ENCODE measurements around the gene BPIFB2.
"Not testable (repeated sequence)": the region's sequence is repeated elsewhere in the genome, so short reads cannot be mapped to it uniquely, and the experiment has no call there.

The BPIFB2 gene

DNA sequence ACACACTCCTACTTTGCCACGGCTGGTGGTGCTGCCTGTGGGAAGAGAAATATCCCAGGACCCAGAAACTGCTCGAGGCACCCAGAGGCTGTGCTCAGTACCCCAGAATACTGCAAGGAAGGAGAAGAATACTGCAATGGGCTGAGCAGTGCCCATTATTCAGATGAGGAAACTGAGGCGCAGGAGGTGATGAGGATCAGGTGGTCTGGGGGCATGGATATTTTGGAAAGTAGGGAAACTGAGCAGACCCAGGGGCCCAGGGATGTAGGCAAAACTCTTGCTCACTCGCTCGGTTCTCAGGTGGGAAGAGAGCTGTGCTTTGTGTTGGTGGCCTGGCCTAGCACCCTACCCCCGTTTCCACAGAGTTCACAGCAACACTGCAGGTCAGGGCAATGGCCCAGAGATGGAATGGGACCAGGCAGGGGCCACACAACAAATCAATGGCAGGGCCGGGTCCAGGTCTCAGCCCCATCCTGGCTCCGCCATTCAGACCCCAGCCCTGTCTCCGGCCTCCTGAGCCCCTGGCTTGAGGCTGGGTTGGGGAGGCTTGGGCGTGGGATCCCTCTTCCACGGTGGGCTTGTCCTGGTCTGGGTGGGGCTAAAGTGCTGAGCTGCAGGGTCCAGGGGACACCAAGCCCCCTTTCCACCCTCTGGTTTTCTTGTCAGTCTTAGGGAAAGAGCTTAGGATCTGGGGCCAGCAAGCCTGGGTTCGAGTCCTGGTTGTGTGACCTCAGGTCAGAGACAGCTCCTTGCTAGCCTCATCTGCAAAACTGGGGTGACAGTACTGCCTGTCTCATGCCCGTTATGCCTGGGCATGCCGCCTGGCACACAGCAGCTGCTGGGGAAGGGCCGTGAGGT lies 37.2 kb upstream of the BPIFB2 start:
- no peak for DNase-seq (ENCODE audit: low read depth in 2 of 2)

DNA sequence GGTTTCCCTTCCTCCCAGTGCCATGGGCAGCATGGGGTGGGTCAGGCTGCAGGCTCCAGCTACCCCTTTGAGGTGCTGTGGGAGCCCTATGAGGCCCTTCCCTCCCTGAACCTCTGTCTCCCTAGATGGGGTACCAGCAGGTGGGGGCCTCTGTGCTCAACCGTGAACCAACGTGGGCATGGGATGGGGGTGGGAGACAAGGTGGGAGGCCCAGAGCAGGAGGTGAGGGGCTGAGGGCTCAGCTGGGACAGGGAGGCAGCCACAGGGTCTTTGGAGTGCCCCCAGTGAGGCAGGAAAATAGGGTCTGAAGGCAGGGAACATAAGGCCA lies 36.6 kb upstream of the BPIFB2 start:
- no peak for DNase-seq (ENCODE audit: low read depth in 2 of 2)

DNA sequence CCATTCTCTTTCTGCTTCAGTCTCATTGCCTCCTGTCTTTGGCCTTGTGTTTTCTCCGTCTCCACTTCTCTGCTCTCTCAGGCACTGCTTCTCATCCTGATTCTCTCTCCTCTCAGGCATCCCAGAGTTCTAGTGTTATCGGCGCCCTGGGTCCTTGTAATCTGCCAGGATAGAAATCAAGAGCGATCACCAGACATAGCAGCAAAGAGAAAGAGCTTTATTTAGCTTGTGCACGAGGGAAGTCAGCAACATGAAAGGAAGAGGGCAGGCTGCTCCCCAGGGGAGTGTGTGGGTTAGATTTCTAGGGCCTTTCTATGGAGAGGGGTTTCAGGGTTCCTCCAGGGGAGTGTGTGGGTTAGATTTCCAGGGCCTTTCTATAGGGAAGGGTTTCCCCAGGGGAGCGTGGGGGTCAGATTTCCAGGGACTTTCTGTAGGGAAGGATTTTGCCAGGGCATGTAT lies 35.8 kb upstream of the BPIFB2 start:
- DNase-seq (ENCODE audit: low read depth in 2 of 2): no peak

DNA sequence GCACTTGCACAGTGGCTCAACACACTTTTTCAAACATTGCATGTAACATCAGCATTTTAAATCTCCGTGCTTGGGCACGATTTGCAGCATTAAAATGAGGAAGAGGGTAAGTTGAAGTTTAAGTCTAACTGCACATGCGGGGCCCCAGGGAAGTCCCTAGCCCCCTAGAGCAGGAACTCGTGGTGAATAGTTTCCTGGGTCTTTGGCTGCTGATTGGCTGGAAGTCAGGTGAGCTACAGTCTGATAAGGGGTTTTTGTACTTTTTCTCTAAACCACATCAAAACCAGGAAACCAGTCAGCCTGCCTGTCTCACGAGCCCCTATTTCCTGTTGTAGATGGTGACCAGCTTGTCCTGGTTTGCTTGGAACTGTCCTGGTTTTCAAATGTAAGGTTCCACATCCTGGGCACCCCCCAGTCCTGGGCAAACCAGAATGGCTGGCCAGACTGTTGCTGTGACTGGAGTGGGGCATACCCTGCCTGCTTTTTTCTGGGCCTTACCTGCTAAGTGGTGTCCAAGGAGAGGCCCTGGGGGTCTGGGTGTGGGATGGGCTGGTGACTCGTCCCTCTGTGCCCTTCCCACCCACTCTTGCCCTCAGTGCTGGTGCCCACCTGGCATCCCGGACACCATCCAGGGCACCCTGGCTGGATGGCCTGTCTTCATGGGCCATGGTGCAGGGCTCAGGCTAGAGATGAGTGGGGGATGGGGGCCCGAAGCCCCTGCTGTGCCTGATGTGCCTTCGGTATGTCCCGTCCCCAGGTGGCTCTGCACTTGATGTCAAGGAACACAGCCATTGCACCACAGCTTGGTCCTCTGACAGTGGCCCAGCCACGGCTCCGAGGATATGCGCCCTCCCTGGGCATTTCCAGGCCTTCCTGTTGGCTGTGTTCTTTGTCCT lies 35.1 kb upstream of the BPIFB2 start:
- peak; percentile 64 to 68 for DNase-seq (ENCODE audit: low read depth in 2 of 2)

DNA sequence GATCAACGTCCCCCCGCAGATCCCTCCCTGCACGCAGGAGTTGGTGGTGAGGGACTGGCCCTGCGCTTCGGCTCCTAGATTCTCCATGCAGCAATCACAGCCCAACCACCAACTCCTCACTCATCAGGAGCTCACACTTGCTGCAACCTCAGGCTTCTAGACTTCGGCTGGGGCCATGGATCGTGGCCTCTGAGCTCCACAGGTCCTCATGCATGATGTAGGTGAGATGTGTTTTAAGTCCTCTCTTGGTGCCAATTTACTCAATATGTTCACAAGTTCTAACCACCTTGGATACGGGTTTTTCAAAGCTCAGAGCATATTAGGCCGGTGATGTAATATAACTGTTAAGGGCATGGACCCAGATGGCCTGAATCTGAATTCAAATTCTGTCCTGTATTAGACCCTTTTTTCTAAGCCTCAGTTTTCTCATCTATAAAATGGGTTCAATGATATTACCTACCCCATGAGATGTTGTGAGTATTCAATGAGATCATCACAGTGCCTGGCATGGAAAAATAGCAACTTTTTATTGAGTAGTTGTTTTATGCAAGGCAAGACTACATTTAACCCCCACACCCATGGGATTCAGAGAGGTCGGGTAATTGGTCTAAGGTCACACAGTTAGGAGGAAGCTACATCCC lies 34.3 kb upstream of the BPIFB2 start:
- DNase-seq (ENCODE audit: low read depth in 2 of 2): no peak

DNA sequence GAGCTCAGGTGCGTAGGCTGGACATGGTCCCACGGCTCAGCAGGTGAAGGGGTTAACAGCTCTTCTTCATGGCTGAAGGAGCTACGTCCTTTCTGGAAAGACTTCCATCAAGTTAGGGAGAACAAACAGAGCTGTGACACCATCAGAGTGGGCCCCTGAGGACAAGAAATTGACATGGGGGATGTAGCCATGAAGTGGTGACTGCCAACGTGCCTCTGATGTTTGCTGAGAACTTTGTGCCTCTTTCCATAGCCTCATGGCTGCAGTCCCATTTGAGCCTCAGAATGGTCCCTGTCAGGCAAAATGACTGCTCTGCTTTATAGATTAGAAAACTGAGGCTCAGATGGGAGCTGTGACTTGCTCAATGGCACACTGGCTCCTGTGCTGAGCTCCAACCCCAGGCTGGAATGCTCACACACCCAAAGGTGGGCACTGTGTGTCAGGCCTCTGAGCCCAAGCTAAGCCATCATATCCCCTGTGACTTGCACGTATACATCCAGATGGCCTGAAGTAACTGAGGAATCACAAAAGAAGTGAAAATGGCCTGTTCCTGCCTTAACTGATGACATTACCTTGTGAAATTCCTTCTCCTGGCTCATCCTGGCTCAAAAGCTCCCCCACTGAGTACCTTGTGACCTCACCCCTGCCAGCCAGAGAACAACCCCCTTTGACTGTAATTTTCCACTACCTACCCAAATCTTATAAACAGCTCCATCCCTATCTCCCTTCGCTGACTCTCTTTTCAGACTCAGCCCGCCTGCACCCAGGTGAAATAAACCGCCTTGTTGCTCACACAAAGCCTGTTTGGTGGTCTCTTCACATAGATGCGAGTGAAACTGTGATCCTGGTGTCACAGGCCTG lies 33.1 kb upstream of the BPIFB2 start:
- not testable (repeated sequence) for DNase-seq (ENCODE audit: low read depth in 2 of 2)

DNA sequence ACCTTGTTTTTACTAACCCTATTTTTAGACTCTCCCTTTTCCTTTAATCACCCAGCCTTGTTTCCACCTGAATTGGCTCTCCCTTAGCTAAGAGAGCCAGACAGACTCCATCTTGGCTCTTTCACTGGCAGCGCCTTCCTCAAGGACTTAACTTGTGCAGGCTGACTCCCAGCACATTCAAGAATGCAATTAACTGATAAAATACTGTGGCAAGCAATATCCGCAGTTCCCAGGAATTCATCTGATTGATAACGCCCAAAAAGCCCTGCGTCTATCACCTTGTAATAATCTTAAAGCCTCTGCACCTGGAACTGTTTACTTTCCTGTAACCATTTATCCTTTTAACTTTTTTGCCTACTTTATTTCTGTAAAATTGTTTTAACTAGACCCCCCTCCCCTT lies 32.4 kb upstream of the BPIFB2 start:
- DNase-seq (ENCODE audit: low read depth in 2 of 2): not testable (repeated sequence)

DNA sequence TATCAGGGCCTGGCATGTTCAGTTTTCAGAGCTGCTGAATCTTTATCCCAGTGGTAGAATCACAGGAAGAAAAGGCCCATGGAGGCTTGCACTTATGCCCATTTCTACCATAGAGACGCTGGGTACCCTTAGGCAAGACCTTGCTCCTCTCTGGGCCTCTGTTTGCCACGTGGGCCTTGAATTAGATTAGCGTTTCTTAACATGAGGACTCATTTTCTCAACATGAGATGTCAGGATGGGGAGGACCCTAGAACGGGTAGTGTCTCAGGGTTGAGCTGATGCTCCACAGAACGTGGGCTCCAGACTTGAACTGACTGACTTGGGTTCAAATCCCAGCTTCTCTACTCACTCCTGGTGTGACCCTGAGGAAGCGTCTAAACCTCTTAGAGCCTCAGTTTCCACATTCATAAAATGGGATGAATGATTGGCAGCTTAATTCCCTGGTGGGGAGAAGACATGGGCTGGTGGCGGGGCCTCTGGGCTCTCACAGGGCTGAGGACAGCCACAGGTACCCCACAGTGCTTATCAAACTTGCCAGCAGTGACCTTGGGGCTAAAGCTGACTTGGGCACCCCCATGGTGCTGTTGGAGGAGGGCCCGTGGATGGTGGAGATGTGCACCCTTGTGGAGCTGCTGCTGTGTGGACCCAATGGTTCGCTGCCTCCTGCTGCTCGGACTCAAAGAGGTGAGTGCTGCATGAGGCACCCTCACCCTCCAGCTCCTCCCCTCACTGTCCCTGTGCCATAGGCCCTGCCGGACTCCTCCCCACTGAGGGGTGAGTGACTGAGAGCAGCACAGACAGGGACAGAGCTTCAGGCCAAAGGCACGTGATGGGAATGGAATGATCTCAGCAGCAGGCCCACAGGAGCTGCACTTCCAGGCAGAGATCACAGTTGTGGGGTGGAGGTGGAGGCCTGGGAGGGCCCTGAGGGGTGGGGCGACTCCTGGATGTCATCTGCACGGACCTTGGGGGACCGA lies 31.5 kb upstream of the BPIFB2 start:
- no peak for DNase-seq (ENCODE audit: low read depth in 2 of 2)

DNA sequence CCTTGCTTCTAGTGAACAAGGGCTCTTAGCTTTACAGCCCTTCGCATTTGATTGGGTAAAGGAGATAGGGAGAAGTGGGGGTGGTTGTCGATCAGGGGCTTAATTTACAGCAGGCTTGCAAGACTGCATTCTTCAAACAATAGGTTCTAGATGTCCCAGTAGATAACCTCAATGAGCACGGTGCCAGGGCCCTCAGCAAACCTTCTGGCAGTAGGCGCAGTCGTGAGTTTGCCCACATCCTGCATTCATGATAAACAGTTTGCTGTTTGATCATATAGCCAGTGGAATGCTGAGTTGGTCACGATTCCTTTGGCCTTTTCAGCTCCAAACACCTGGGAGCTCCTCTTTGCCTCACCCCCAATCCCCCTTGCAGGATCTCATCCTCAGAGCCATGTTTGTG lies 30.8 kb upstream of the BPIFB2 start:
- no peak for DNase-seq (ENCODE audit: low read depth in 2 of 2)

DNA sequence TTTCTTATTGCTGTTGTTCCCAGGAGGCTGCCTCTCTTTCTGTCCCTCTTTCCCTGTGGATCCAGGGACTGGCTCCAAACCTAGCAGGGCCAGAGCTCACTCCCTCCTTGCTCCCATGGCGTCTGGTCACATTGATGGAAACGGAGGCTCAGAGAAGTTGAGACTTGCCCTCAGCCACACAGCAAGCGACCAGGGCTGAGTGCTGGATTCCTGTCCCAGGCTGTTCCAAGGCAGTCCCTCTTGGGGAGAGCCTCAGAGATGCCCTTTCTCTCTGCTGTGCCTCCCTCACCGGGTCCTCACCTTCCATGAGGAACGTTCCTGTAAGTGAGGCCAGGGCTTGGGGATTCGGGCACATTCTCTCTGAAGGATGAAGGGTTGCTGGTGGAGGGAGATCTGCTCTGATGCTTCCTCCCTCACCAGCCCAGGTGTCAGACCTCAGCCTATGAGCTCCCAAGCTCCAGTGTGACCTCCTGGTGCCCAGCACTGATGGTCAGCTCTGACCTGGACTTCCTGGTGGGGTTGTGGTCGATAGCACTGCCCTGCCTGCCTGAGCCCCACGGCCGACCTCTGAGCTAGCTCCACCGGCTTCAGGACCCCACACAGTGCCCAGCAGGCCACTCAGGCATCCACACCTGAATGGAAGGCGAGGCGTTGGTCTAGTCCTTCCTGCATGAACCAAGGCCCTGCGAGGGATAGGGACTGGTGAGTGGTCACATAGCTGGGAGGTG lies 30.1 kb upstream of the BPIFB2 start:
- DNase-seq (ENCODE audit: low read depth in 2 of 2): no peak

DNA sequence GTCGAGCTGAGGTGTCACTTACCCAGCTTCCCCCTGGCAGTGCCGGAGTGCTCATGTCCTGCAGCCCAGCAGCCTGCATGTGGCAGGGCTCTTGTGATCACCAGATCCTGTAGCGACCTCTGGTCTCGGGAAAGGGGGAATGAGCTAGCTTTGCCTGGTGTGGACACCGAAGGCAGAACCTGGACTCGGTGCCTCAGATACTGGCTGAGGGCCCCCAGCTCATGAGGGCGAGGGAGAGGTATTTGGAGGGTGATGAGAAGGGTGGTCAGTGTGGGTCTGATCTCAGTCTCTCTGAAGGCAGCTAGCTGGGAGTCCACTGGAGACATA lies 29.5 kb upstream of the BPIFB2 start:
- DNase-seq (ENCODE audit: low read depth in 2 of 2): no peak

DNA sequence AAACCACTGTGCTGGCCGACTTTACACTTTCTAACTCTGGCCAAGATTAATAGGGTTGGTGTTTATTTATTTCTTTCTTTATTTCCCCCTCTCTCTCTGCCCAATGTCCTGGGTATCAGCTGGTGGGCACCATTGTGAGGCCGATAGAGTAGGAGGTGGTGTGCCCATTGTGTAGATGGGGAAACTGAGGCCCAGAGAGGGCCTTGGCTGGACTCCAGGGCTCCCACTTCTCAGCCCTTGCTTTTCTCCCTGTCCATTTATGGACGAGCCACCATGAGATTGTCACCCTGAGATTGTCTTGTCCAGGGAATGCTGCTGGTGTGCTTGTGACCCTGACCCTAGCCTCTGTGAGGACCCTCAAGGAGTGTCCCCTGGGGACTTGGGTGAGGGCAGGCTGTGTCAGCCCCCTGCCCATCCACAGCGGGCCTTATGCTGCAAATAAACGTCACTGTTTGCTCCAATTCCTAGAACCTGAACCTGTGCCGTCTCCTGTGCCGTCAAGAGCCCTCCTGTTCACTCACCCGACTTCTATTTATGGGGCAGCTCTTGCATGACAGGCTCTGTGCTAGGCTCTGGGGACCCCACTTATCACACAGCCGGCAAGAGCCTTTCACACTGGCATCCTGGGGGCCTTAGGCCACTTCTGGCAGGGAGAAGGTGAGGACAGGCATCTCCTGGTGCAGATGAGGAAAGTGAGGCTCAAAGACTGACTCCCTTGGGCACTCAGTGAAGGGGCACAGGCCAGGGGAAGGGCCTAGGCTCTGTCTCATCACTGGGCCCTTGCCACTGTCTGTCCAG lies 28.1 kb upstream of the BPIFB2 start:
- no peak for DNase-seq (ENCODE audit: low read depth in 2 of 2)

DNA sequence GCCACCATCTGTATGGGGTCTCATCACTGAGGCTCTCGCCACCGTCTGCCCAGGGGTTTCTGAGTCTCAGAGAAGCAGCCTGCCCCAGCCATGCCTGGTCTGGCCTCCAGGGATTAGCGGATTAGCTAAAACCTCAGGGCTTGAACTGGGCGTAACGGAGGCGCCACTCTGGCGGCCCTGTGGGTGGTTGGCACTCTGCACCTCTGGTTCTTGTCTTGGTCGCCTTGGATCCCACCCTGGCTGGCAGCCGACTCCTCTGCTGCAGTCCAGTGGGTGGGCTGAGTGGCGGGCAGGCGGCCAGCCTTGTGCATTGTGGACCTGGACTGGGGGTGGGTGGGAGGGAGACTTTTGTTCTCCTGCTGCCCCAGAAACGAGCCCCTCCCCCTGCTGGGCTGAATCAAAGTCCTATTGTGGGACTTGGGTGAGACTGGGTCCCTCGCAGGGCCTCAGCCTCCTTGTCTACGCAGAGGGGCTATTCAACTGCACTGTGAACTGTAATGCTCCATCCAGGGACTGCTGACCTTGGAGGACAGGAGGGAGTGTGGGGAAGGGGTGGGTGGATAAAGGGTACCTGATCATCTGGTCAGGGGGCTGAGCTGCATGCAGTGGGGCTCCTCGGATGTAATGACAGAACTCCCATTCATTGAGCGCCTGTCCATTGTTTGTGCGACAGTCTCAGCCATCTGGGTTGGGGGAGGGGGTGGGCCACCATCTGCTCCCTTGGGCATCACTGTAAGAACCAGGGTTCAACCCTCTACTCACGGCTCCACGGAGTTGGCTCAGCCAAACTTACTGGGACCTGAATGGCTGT lies 27.2 kb upstream of the BPIFB2 start:
- DNase-seq (ENCODE audit: low read depth in 2 of 2): no peak

DNA sequence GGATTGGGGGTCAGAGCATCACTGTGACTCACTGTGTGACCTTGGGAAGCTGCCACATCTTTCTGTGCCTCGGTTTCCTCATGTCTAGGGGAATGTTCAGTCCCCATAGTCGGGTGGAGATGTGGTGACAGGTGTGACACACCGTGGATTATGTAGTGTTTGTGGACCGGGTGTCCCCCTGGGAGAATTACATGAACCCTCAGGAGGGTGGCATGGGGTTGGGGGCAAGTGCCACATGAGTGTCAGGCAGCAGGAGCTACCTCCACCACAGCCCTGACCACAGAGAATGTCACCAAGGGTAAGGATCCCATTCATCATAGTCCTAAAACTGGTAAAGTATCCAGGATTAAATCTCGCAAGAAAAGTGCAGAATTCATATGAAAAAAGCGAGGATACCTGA lies 26.5 kb upstream of the BPIFB2 start:
- no peak for DNase-seq (ENCODE audit: low read depth in 2 of 2)

DNA sequence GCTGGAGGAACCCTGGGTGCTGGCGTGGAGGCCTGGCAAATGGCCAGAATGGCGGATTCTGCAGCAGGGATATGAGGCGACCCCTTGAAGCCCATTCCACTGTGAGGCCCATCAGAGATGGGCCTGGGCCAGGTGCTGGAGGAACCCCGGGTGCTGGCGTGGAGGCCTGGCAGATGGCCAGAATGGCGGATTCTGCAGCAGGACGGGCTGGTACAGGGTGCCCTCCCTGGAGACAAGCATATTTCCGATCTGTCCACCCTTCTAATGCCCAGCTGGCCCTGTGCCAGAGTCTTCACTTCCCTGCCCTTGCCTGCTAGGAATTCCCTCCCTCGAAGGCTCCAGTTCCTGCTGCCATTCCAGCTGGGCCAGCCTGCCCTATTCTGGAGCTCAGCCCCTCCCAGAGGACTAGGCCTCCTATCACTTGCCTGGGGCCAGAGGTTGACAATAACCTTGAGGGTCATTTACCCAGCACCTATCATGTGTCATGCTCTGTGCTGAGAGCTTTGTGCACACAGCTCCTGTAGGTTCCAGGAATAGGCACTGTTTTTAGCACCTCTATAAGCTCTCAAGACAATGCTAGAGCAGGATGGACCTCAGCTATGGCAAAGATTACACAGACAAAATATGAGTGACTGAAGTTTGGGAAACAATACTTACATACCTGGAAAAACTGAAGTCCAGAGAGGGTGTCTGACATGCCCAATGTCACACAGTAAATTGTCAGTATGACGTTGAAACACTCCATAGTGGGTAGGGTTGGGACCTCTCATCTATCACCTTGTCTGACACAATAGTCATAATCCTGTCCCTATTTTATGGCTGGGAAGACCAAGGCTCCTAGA lies 24.7 kb upstream of the BPIFB2 start:
- no peak for DNase-seq (ENCODE audit: low read depth in 2 of 2)

DNA sequence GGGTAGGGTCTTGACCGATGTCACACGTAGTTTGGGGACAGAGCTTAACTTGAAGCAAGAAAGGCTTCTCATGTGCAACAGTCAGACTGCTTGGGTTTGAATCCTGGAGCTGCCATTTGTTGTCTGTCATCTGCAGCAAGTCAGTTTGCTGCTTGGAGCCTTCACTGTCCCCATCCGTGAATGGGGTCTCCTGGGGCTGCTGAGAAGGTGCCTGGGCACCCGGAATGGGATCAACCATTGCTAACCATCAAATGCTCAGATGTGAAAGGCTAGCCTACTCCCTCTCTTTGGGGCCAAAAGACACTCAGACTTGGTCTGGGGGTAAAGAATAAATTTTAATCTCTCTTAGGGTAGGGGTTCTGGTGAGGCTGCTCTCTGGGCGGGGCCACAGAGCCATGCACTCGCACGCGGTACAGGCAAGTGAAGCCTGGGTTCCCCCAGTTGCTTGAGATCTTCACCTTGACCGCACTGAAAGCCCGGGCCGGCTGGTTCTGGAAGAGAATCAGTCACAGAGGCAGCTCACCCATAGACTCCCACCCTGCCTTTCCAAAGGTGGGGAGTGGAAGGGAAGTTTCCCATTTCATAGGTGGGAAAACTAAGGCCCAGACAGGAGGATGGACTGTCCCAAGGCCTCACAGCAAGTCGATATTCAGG lies 23.9 kb upstream of the BPIFB2 start:
- DNase-seq (ENCODE audit: low read depth in 2 of 2): no peak

DNA sequence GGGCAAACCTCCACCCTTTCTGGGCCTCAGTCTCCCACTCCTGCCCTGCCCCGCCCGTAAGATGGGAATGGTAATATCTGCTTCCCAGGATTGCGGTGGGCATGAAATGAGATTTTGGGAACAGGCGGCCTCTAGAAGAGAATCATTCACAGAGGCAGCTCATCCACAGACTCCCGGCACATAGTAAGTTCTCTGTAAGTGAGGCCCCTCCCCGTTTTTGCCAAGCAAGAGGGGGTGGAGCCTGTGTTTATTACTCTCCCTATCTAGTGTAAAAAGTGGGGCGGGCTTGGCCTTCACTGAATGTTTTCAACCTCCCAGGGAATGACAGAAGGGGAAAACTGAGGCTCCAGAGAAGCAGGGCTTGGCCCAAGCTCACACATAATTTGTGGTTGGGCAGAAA lies 23.3 kb upstream of the BPIFB2 start:
- no peak for DNase-seq (ENCODE audit: low read depth in 2 of 2)
